Right ventricle myocardium inferior (tissue), 1 donor: ENCODE data around the gene MPPED1. TPM values are rescaled to one million over a fixed set of nuclear protein-coding genes. Genes with fewer than 3 reads are reported as not detected.

Experiments
- ATAC-seq: fragments of 200-7000 bp; cut with Tn5 transposase; one replicate; pipeline ENCODE4 v1.9.1; 2020; ENCODE audit warnings: mild to moderate bottlenecking, moderate library complexity
- DNase-seq: peaks from one replicate; pipeline ENCODE4 v3.0.0; 2021; ENCODE audit errors: missing footprints
- intact Hi-C: fragments of 100-400 bp; cut with DNase I; formaldehyde crosslinking; loops from one replicate; pipeline ENCODE4 v1.11.0; 2022
- total RNA-seq: library from RNA; stranded (reverse); fragmentation: NEBNext Ultra II Directional; extraction: Animal tissue kit (Norgen Biotek cat#: 25700); gene quantifications from one replicate; pipeline ENCODE4 v1.2.1, GENCODE V29; 2021
- donor health status: DM: no; HTN: yes; CAD: no; lungs with severe emphysema.

The MPPED1 gene
- total RNA-seq, 1 donor from 2014 or later: not detected

GRCh38 chr22:43541022-43541421 lies 129.2 kb downstream of the MPPED1 start:
- no peak for DNase-seq
- ATAC-seq: no peak
- intact Hi-C loops: no loop called here

GRCh38 chr22:43541462-43542407 lies 129.9 kb downstream of the MPPED1 start:
- intact Hi-C loops: no loop called here
- DNase-seq: no peak

GRCh38 chr22:43542681-43543521 lies 131.1 kb downstream of the MPPED1 start:
- intact Hi-C loops: no loop called here
- ATAC-seq (no peak), DNase-seq (no peak)

More at GRCh38 chr22:43541462-43542407, 129.9 kb downstream of the MPPED1 start:
- ATAC-seq: no peak

GRCh38 chr22:43543522-43544288 lies 131.9 kb downstream of the MPPED1 start:
- DNase-seq (no peak), ATAC-seq (no peak)
- intact Hi-C loops: no loop called here

GRCh38 chr22:43544289-43544673 lies 132.5 kb downstream of the MPPED1 start:
- intact Hi-C loops: no loop called here
- no peak for DNase-seq
- no peak for ATAC-seq

GRCh38 chr22:43546186-43546585 lies 134.4 kb downstream of the MPPED1 start:
- DNase-seq (no peak), ATAC-seq (no peak)
- intact Hi-C loops: no loop called here

GRCh38 chr22:43550024-43550620 lies 138.3 kb downstream of the MPPED1 start:
- DNase-seq: no peak
- intact Hi-C loops: no loop called here
- no peak for ATAC-seq

- DNase-seq: no peak
- intact Hi-C loops: no loop called here
- ATAC-seq: no peak
Measured at GRCh38 chr22:43550672-43551071, 138.9 kb downstream of the MPPED1 start.

- intact Hi-C loops: no loop called here
- ATAC-seq (no peak), DNase-seq (no peak)
Measured at GRCh38 chr22:43553451-43554258, 141.8 kb downstream of the MPPED1 start.

- ATAC-seq (no peak), DNase-seq (no peak)
- intact Hi-C loops: no loop called here
Measured at GRCh38 chr22:43554259-43554636, 142.4 kb downstream of the MPPED1 start.

- intact Hi-C loops: no loop called here
- DNase-seq: no peak
- ATAC-seq: no peak
Measured at GRCh38 chr22:43554694-43555365, 143.0 kb downstream of the MPPED1 start.

- intact Hi-C loops: no loop called here
- DNase-seq (no peak), ATAC-seq (no peak)
Measured at GRCh38 chr22:43555561-43556515, 144.0 kb downstream of the MPPED1 start.

Other genes with a start within 250 kb of the MPPED1 start
- gene TTLL12, start 224.9 kb upstream of the MPPED1 start, total RNA-seq: 13.2 TPM
- 0.89 TPM for gene SCUBE1, start 68.6 kb upstream of the MPPED1 start, total RNA-seq